ENCODE data around the gene NEDD4. TPM values are rescaled to one million over a fixed set of nuclear protein-coding genes. Genes with fewer than 3 reads are reported as not detected.

NEDD4 gene
- total RNA-seq, 1 experiment from 2014 or later: 18.8 TPM

DNA sequence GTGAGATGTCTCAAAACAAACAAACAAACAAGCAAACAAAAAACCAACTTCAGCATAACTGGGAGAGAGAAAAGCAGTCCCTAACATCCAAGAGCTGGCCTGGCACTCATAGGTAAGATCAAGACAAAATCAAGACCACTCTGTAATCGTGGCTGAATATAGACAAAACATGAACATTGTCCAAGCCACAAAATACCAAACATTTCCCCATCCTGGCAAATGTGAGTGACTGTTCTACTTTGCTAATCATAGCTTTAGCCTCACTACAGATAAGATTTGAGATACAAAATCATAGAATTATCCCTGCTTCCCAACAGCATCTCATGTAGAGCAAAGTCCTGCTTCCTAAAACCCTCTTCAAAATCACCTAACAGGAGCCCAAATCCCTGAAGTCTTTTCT lies 133.7 kb downstream of the NEDD4 start:
- in situ Hi-C loops (cut with HindIII; ENCODE audit: low pct_unique_long_range_greater_than_20kb, low sequenced_read_pairs): no loop called here
- Histone ChIP-seq H3K9me3 (ENCODE audit: control insufficient read depth, insufficient read depth, low read depth, low read length) (no peaks in the 10 kb centered on the region), H3K27me3 (ENCODE audit: control insufficient read depth, insufficient read depth, low read length) (no peaks in the 10 kb centered on the region), H3K4me1 (ENCODE audit: control insufficient read depth, insufficient read depth, low read length) (no peaks in the 10 kb centered on the region), H3K27ac (ENCODE audit: low read length) (no peak overlapping the region), H3K36me3 (ENCODE audit: control insufficient read depth, insufficient read depth, low read length) (no peaks in the 10 kb centered on the region), H3K4me3 (ENCODE audit: low read depth in 2 of 2, low read length in 2 of 2) (no peak overlapping the region)
- intact Hi-C loops (cut with micrococcal nuclease; ENCODE audit: unreplicated experiment): no loop called here
- DNase-seq (ENCODE audit: low read depth, low spot score) (no peak), ATAC-seq (no peak)
- TF ChIP-seq SIN3A (IDR thresholded peaks at IDR 0.05; ENCODE audit: borderline replicate concordance, insufficient read depth, low read depth, low read length) (no peak), POLR2AphosphoS5 (IDR thresholded peaks at IDR 0.05; ENCODE audit: low read depth, low read length) (no peak), TCF7L2 (IDR thresholded peaks at IDR 0.05; ENCODE audit: low read depth, low read length) (no peak)
- TF ChIP-seq, protein P1, sequence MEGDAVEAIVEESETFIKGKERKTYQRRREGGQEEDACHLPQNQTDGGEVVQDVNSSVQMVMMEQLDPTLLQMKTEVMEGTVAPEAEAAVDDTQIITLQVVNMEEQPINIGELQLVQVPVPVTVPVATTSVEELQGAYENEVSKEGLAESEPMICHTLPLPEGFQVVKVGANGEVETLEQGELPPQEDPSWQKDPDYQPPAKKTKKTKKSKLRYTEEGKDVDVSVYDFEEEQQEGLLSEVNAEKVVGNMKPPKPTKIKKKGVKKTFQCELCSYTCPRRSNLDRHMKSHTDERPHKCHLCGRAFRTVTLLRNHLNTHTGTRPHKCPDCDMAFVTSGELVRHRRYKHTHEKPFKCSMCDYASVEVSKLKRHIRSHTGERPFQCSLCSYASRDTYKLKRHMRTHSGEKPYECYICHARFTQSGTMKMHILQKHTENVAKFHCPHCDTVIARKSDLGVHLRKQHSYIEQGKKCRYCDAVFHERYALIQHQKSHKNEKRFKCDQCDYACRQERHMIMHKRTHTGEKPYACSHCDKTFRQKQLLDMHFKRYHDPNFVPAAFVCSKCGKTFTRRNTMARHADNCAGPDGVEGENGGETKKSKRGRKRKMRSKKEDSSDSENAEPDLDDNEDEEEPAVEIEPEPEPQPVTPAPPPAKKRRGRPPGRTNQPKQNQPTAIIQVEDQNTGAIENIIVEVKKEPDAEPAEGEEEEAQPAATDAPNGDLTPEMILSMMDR (IDR thresholded peaks at IDR 0.05): no peak
- TF ChIP-seq, protein P2, sequence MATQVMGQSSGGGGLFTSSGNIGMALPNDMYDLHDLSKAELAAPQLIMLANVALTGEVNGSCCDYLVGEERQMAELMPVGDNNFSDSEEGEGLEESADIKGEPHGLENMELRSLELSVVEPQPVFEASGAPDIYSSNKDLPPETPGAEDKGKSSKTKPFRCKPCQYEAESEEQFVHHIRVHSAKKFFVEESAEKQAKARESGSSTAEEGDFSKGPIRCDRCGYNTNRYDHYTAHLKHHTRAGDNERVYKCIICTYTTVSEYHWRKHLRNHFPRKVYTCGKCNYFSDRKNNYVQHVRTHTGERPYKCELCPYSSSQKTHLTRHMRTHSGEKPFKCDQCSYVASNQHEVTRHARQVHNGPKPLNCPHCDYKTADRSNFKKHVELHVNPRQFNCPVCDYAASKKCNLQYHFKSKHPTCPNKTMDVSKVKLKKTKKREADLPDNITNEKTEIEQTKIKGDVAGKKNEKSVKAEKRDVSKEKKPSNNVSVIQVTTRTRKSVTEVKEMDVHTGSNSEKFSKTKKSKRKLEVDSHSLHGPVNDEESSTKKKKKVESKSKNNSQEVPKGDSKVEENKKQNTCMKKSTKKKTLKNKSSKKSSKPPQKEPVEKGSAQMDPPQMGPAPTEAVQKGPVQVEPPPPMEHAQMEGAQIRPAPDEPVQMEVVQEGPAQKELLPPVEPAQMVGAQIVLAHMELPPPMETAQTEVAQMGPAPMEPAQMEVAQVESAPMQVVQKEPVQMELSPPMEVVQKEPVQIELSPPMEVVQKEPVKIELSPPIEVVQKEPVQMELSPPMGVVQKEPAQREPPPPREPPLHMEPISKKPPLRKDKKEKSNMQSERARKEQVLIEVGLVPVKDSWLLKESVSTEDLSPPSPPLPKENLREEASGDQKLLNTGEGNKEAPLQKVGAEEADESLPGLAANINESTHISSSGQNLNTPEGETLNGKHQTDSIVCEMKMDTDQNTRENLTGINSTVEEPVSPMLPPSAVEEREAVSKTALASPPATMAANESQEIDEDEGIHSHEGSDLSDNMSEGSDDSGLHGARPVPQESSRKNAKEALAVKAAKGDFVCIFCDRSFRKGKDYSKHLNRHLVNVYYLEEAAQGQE (IDR thresholded peaks at IDR 0.05; ENCODE audit: insufficient read depth in 1 of 2, low read depth in 2 of 2, low read length in 1 of 2): no peak
- POLR2A ChIA-PET: no interaction called here
- BruUV-seq (replicated peaks): no TSS peak
- CTCF ChIA-PET: no interaction called here

DNA sequence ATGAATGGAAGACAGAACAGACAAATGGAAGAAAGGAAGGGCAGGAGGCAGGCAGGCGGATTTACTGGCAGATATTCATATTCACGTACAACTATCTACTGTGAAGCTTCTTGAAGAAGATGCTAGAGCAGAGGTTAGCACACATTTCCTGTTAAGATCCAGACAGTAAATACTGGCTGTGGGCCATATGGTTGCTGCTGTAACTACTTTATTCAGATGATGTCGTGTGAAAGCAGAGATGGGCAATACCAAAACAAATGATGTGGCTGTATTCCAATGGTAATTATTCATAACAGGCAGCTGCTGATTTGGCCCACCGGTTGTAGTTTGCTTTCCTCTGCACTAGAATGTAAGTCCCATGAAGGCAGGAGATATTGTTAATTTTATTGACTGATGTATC lies 134.8 kb downstream of the NEDD4 start:
- Histone ChIP-seq H3K4me1 (ENCODE audit: control insufficient read depth, insufficient read depth, low read length) (no peaks in the 10 kb centered on the region), H3K36me3 (ENCODE audit: control insufficient read depth, insufficient read depth, low read length) (no peaks in the 10 kb centered on the region), H3K4me3 (ENCODE audit: low read depth in 2 of 2, low read length in 2 of 2) (no peak overlapping the region), H3K27ac (ENCODE audit: low read length) (no peak overlapping the region), H3K27me3 (ENCODE audit: control insufficient read depth, insufficient read depth, low read length) (no peaks in the 10 kb centered on the region), H3K9me3 (ENCODE audit: control insufficient read depth, insufficient read depth, low read depth, low read length) (no peaks in the 10 kb centered on the region)
- in situ Hi-C loops (cut with HindIII; ENCODE audit: low pct_unique_long_range_greater_than_20kb, low sequenced_read_pairs): no loop called here
- ATAC-seq (no peak), DNase-seq (ENCODE audit: low read depth, low spot score) (no peak)
- TF ChIP-seq, protein P2 (IDR thresholded peaks at IDR 0.05; ENCODE audit: insufficient read depth in 1 of 2, low read depth in 2 of 2, low read length in 1 of 2): no peak
- TF ChIP-seq TCF7L2 (IDR thresholded peaks at IDR 0.05; ENCODE audit: low read depth, low read length): no peak
- TF ChIP-seq, protein P1 (IDR thresholded peaks at IDR 0.05): no peak
- no peak for TF ChIP-seq POLR2AphosphoS5 (IDR thresholded peaks at IDR 0.05; ENCODE audit: low read depth, low read length)
- TF ChIP-seq SIN3A (IDR thresholded peaks at IDR 0.05; ENCODE audit: borderline replicate concordance, insufficient read depth, low read depth, low read length): no peak
- intact Hi-C loops (cut with micrococcal nuclease; ENCODE audit: unreplicated experiment): no loop called here
- ChIA-PET POLR2A (no interaction called here), CTCF (no interaction called here)
- BruUV-seq (replicated peaks): no TSS peak

Measured in Panc1 (cell line).